GM12878 (cell line): ENCODE data around the gene AIFM3. TPM values are rescaled to one million over a fixed set of nuclear protein-coding genes. Genes with fewer than 3 reads are reported as not detected.

ENCODE experiments used
- ATAC-seq: fragments of 200-7000 bp; cut with Tn5 transposase; 3 replicates; pipeline ENCODE4 v1.9.1; 2020; ENCODE audit warnings: mild to moderate bottlenecking, moderate library complexity
- BruUV-seq: library from RNA; stranded (reverse); fragments of 400-500 nt; replicated peaks from 2 replicates; lab custom pipeline; 2021; lab: Mats Ljungman, UMichigan
- CTCF ChIA-PET: fragments of 300-600 bp; sonication (Branson Sonifier 250); formaldehyde crosslinking; extraction: SDS; loops from one replicate; lab custom pipeline; 2021; ENCODE audit warnings: inconsistent platforms; lab: Yijun Ruan, JAX
- POLR2A ChIA-PET: fragments of 350-600 bp; formaldehyde crosslinking; extraction: SDS; loops from one replicate; lab custom pipeline; 2021; ENCODE audit warnings: inconsistent platforms; lab: Charles Lee
- RAD21 ChIA-PET: fragments of 300-600 bp; sonication (Branson Sonifier 250); formaldehyde crosslinking; loops from one replicate; lab custom pipeline; 2023; ENCODE audit warnings: antibody characterized with exemption; ENCODE audit not compliant: unreplicated experiment; lab: Charles Lee
- SMC1A ChIA-PET: fragments of 300-600 bp; sonication (Branson Sonifier 250); formaldehyde crosslinking; loops from one replicate; lab custom pipeline; 2023; ENCODE audit not compliant: unreplicated experiment, uncharacterized antibody; lab: Charles Lee
- DNase-seq: peaks from one replicate; pipeline ENCODE4 v3.0.0-alpha.2; 2011; ENCODE audit warnings: low read depth, low spot score
- FAIRE-seq: peaks from 3 replicates; lab custom pipeline; 2011; peaks lifted over from hg19 to GRCh38; lab: Jason Lieb, UNC
- H2AFZ ChIP-seq: 2 replicates; pipeline ENCODE4 v1.6.0; 2011; ENCODE audit warnings: low read depth, low read length, control low read depth; ENCODE audit not compliant: control insufficient read depth
- H3K27ac ChIP-seq: 2 replicates; pipeline ENCODE4 v1.5.1; 2011; ENCODE audit warnings: control low read depth; ENCODE audit not compliant: control insufficient read depth, insufficient read depth
- H3K27me3 ChIP-seq, 2 experiments: replicated peaks in 1 of 2; 2 replicates each; pipeline versions ENCODE4 v1.6.0 to v1.6.1; 2011; ENCODE audit warnings: low read length in 1 of 2; ENCODE audit not compliant: control insufficient read depth in 2 of 2, insufficient read depth in 2 of 2
- H3K36me3 ChIP-seq, 2 experiments: 2 replicates each; pipeline ENCODE4 v1.5.1; 2011; ENCODE audit warnings: low read length in 1 of 2; ENCODE audit not compliant: control insufficient read depth in 2 of 2, insufficient read depth in 2 of 2
- H3K4me1 ChIP-seq: 2 replicates; pipeline ENCODE4 v1.6.1; 2011; ENCODE audit warnings: mild to moderate bottlenecking, low read length, moderate library complexity, mixed read lengths; ENCODE audit not compliant: control insufficient read depth, insufficient read depth
- H3K4me2 ChIP-seq: 2 replicates; pipeline ENCODE4 v1.6.0; 2011; ENCODE audit warnings: control low read depth; ENCODE audit not compliant: control insufficient read depth, insufficient read depth
- H3K4me3 ChIP-seq: fragments of 200-600 bp; sonication (generic); 2 replicates; pipeline ENCODE4 v1.5.1; 2016
- H3K79me2 ChIP-seq: 2 replicates; pipeline ENCODE4 v1.6.0; 2011; ENCODE audit warnings: low read length; ENCODE audit not compliant: control insufficient read depth, insufficient read depth
- H3K9ac ChIP-seq: 2 replicates; pipeline ENCODE4 v1.8.0; 2011; ENCODE audit warnings: low read length, control low read depth, mixed read lengths; ENCODE audit not compliant: control insufficient read depth, insufficient read depth
- H3K9me3 ChIP-seq: replicated peaks from 3 replicates; pipeline ENCODE4 v1.5.1; 2011; ENCODE audit warnings: mild to moderate bottlenecking, low read length; ENCODE audit not compliant: control insufficient read depth, insufficient read depth
- H4K20me1 ChIP-seq: 2 replicates; pipeline ENCODE4 v1.6.0; 2011; ENCODE audit not compliant: control insufficient read depth, insufficient read depth
- BRCA1 ChIP-seq: IDR thresholded peaks from 2 replicates; pipeline ENCODE4 v1.6.1; 2011; ENCODE audit warnings: low read depth, low read length, improper control_type of control experiment
- CREM ChIP-seq: IDR thresholded peaks from 2 replicates; pipeline ENCODE4 v1.6.1; 2014; ENCODE audit warnings: antibody characterized with exemption, low read depth
- HDGF ChIP-seq: fragments of 450-650 bp; IDR thresholded peaks from 2 replicates; pipeline ENCODE4 v1.6.1; 2016; ENCODE audit warnings: antibody characterized with exemption
- MEF2A ChIP-seq: IDR thresholded peaks from 2 replicates; pipeline ENCODE4 v1.6.1; 2011; ENCODE audit warnings: low read depth, mild to moderate bottlenecking, low read length, moderate library complexity; ENCODE audit not compliant: insufficient read depth
- POLR2AphosphoS5 ChIP-seq: IDR thresholded peaks from 2 replicates; pipeline ENCODE4 v1.6.1; 2011; ENCODE audit warnings: mild to moderate bottlenecking, low read length, inconsistent platforms
- RAD51 ChIP-seq: fragments of 450-650 bp; IDR thresholded peaks from 2 replicates; pipeline ENCODE4 v1.6.1; 2016; ENCODE audit warnings: moderate library complexity, mild to moderate bottlenecking, inconsistent platforms
- SMARCA5 ChIP-seq: fragments of 450-650 bp; IDR thresholded peaks from 2 replicates; pipeline ENCODE4 v1.6.1; 2017; ENCODE audit warnings: mild to moderate bottlenecking
- SREBF2 ChIP-seq: IDR thresholded peaks from 2 replicates; pipeline ENCODE4 v1.6.1; 2012; ENCODE audit warnings: mild to moderate bottlenecking, low read length
- TBL1XR1 ChIP-seq: IDR thresholded peaks from 2 replicates; pipeline ENCODE4 v1.6.1; 2012; ENCODE audit warnings: low read depth, low read length, improper control_type of control experiment
- WGBS: methylation state at CpG from one replicate; pipeline ENCODE4 v1.1.6; 2016; ENCODE audit warnings: low lambda C conversion rate; ENCODE audit not compliant: insufficient replicate concordance, insufficient coverage; ENCODE audit errors: missing lambda C conversion rate; 5-methylcytosine and 5-hydroxymethylcytosine counted together
- in situ Hi-C: fragments of 300-500 bp; cut with MboI; formaldehyde crosslinking; loops from 9 replicates; pipeline ENCODE4 v1.14.3; 2018; ENCODE audit warnings: mixed read lengths
- intact Hi-C: fragments of 100-400 bp; cut with micrococcal nuclease; formaldehyde crosslinking; loops from one replicate; pipeline ENCODE4 v1.14.2; 2022; ENCODE audit not compliant: unreplicated experiment
- polyA plus RNA-seq, 11 experiments: library from polyadenylated mRNA; depleted of rRNA in 4 of 11; unstranded in 6 of 11; stranded (reverse) in 5 of 11; fragments of >200 nt; fragmentation: Nextera tagmentation in 4 of 11; fragmentation: Illumina TruSeq in 1 of 11; extraction: Ambion mirVana in 4 of 11; extraction: Trizol in 1 of 11; gene quantifications; 1 replicate in 1 of 11; 2 replicates in 10 of 11; pipeline versions ENCODE4 v1.2.1 to v1.2.3, GENCODE V29; 2011 to 2016; ENCODE audit warnings: inconsistent platforms in 2 of 11, missing spikeins in 2 of 11, low read depth in 1 of 11
- total RNA-seq, 4 experiments: library from RNA; depleted of rRNA in 3 of 4; stranded (reverse); fragments of >200 nt in 3 of 4; fragmentation: Illumina TruSeq in 1 of 4; extraction: Trizol in 1 of 4; gene quantifications; 2 replicates each; pipeline versions ENCODE4 v1.2.1 to v1.2.3, GENCODE V29; 2013 to 2021
- TF ChIP-seq, protein P1 (sequence below): IDR thresholded peaks from 2 replicates; pipeline ENCODE4 v1.6.1; 2012; ENCODE audit warnings: low read depth, low read length, improper control_type of control experiment
- TF ChIP-seq, protein P2 (sequence below): fragments of 450-650 bp; IDR thresholded peaks from 2 replicates; pipeline ENCODE4 v1.6.1; 2018; ENCODE audit warnings: mild to moderate bottlenecking, low read depth, moderate library complexity; ENCODE audit not compliant: partially characterized antibody

The AIFM3 gene
- total and polyA plus RNA-seq, 10 of the 15 experiments (the other 5 are each of a cell fraction or from before 2014, with no cell fraction given), result 0.06 to 0.34 (median 0.21) TPM; not detected in 6

DNA sequence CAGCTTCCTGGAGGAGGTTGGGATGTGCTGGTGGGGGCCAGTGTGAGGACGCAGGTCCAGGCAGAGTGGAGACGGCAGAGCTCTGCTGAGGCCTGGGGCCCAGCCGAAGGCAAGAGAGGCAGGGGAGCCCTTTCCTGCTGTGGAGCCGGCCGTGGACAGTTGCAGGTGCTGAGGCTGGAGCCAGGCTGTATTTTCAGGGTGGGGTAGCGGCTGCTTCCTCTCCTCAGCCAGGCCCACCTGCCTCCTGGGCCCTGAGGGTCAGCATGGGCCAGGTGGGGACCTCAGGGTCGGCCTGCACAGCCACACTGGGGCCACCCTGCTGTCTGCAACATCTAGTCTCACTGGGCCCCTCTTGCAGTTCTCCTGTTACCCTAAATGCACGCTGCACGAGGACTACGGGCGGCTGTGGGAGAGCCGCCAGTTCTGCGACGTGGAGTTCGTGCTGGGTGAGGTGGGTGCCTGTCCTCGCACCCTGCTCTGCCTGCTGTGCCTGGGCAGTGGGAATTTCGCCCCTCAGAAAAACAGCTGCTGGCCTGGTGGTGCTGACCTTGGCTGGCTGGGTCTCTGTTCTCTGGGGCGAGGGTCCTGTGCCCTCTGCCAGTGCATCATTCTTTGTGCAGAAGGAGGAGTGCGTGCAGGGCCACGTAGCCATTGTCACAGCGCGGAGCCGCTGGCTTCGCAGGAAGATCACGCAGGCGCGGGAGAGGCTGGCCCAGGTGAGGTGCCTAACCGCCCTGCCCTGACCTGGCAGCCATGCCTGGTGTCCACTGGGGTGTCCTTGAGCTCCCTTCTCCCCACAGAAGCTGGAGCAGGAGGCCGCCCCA lies 26.5 kb downstream of the AIFM3 start:
- peaks cover 2 to 3% of the 10 kb centered on the region in 2 experiments; a peak in 2 of 4 replicates for H3K36me3 ChIP-seq
- BruUV-seq, result no TSS peak
- no peaks in the 10 kb centered on the region for H3K9me3 ChIP-seq
- ChIA-PET SMC1A (no interaction called here), RAD21 (no interaction called here), CTCF (no interaction called here), POLR2A (interaction anchor here (0.6 kb wide), 1 partner anchor 12 kb away, joined by 4 read pairs; no protein-coding TSS in a partner anchor)
- H3K27ac ChIP-seq, result no peak overlapping the region
- TF ChIP-seq BRCA1, result no peak
- TF ChIP-seq SMARCA5, result no peak
- no peak for TF ChIP-seq HDGF
- no peak for TF ChIP-seq RAD51
- TF ChIP-seq SREBF2, result no peak
- WGBS, result 95% methylated on average over 29 of the region's 29 CpGs
- no peak for ATAC-seq
- intact Hi-C loops, result no loop called here
- H3K9ac ChIP-seq, result no peak overlapping the region
- no peaks in the 10 kb centered on the region for H3K27me3 ChIP-seq
- no peak overlapping the region for H2AFZ ChIP-seq
- DNase-seq, result no peak
- FAIRE-seq, result no peak
- no peaks in the 10 kb centered on the region for H3K79me2 ChIP-seq
- no peaks in the 10 kb centered on the region for H4K20me1 ChIP-seq
- H3K4me1 ChIP-seq, result no peaks in the 10 kb centered on the region
- no peak overlapping the region for H3K4me3 ChIP-seq
- H3K4me2 ChIP-seq, result no peak overlapping the region
- in situ Hi-C loops, result no loop called here

GRCh38 chr22:20994128-20994901 lies 27.3 kb downstream of the AIFM3 start:
- intact Hi-C loops (no loop called here), in situ Hi-C loops (no loop called here)
- no peak for FAIRE-seq
- Histone ChIP-seq H3K27me3 (no peaks in the 10 kb centered on the region), H4K20me1 (no peaks in the 10 kb centered on the region), H3K36me3 (peaks cover 2 to 7% of the 10 kb centered on the region in 2 experiments; a peak in 2 of 4 replicates), H3K4me3 (no peak overlapping the region), H3K4me2 (no peak overlapping the region), H3K79me2 (no peaks in the 10 kb centered on the region), H3K9me3 (no peaks in the 10 kb centered on the region), H3K9ac (no peak overlapping the region), H3K4me1 (no peaks in the 10 kb centered on the region), H3K27ac (no peak overlapping the region), H2AFZ (no peak overlapping the region)
- DNase-seq, result no peak
- no TSS peak for BruUV-seq
- POLR2A ChIA-PET, result no interaction called here
- RAD21 ChIA-PET, result no interaction called here
- WGBS, result 89% methylated on average over 26 of the region's 30 CpGs
- CTCF ChIA-PET, result no interaction called here
- no peak for ATAC-seq
- SMC1A ChIA-PET, result no interaction called here
- TF ChIP-seq CREM, result no peak
- TF ChIP-seq, protein P1, sequence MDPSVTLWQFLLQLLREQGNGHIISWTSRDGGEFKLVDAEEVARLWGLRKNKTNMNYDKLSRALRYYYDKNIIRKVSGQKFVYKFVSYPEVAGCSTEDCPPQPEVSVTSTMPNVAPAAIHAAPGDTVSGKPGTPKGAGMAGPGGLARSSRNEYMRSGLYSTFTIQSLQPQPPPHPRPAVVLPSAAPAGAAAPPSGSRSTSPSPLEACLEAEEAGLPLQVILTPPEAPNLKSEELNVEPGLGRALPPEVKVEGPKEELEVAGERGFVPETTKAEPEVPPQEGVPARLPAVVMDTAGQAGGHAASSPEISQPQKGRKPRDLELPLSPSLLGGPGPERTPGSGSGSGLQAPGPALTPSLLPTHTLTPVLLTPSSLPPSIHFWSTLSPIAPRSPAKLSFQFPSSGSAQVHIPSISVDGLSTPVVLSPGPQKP, result no peak
- no peak for TF ChIP-seq TBL1XR1
- TF ChIP-seq POLR2AphosphoS5, result no peak
- TF ChIP-seq, protein P2, sequence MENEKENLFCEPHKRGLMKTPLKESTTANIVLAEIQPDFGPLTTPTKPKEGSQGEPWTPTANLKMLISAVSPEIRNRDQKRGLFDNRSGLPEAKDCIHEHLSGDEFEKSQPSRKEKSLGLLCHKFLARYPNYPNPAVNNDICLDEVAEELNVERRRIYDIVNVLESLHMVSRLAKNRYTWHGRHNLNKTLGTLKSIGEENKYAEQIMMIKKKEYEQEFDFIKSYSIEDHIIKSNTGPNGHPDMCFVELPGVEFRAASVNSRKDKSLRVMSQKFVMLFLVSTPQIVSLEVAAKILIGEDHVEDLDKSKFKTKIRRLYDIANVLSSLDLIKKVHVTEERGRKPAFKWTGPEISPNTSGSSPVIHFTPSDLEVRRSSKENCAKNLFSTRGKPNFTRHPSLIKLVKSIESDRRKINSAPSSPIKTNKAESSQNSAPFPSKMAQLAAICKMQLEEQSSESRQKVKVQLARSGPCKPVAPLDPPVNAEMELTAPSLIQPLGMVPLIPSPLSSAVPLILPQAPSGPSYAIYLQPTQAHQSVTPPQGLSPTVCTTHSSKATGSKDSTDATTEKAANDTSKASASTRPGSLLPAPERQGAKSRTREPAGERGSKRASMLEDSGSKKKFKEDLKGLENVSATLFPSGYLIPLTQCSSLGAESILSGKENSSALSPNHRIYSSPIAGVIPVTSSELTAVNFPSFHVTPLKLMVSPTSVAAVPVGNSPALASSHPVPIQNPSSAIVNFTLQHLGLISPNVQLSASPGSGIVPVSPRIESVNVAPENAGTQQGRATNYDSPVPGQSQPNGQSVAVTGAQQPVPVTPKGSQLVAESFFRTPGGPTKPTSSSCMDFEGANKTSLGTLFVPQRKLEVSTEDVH, result no peak
- TF ChIP-seq MEF2A, result no peak
